IMR-90 (cell line): ENCODE results near the gene ZDHHC19. TPM values are rescaled to one million over a fixed set of nuclear protein-coding genes. Genes with fewer than 3 reads are reported as not detected.

Experiments
- ATAC-seq: fragments of 200-7000 bp; cut with Tn5 transposase; 2 replicates; pipeline ENCODE4 v1.9.1; 2020; ENCODE audit warnings: low read depth, mild to moderate bottlenecking, moderate library complexity
- BruUV-seq: library from RNA; stranded (reverse); fragments of 400-500 nt; replicated peaks from 2 replicates; lab custom pipeline; 2021; lab: Mats Ljungman, UMichigan
- CTCF ChIA-PET: fragments of 300-600 bp; formaldehyde crosslinking; extraction: SDS; loops from one replicate; lab custom pipeline; 2021; ENCODE audit warnings: antibody characterized with exemption; lab: Yijun Ruan, JAX
- POLR2A ChIA-PET: fragments of 300-600 bp; sonication (Branson Sonifier 250); formaldehyde crosslinking; loops from one replicate; lab custom pipeline; 2022; ENCODE audit warnings: antibody characterized with exemption; ENCODE audit not compliant: unreplicated experiment; lab: Charles Lee
- DNase-seq: peaks from one replicate; pipeline ENCODE4 v3.0.0; 2013
- H2AFZ ChIP-seq: replicated peaks from 2 replicates; pipeline ENCODE3; 2013; ENCODE audit warnings: low read length, mild to moderate bottlenecking; ENCODE audit not compliant: poor library complexity
- H2AK5ac ChIP-seq: 2 replicates; pipeline ENCODE4 v1.6.1; 2013; ENCODE audit warnings: low read depth, low read length, inconsistent platforms
- H2AK9ac ChIP-seq: replicated peaks from 2 replicates; pipeline ENCODE3; 2013; ENCODE audit warnings: mild to moderate bottlenecking, low read depth, low read length, moderate library complexity; ENCODE audit not compliant: poor library complexity
- H2BK120ac ChIP-seq: 2 replicates; pipeline ENCODE4 v1.6.1; 2013; ENCODE audit warnings: low read depth, low read length, inconsistent platforms
- H2BK15ac ChIP-seq: 3 replicates; pipeline ENCODE4 v1.6.1; 2013; ENCODE audit warnings: low read depth, low read length, inconsistent platforms
- H2BK20ac ChIP-seq: 2 replicates; pipeline ENCODE4 v1.6.1; 2013; ENCODE audit warnings: low read depth, mild to moderate bottlenecking, inconsistent platforms, low read length, moderate library complexity
- H2BK5ac ChIP-seq: 2 replicates; pipeline ENCODE4 v1.6.1; 2013; ENCODE audit warnings: mild to moderate bottlenecking, low read depth, low read length, inconsistent platforms; ENCODE audit not compliant: poor library complexity, severe bottlenecking
- H3K14ac ChIP-seq: replicated peaks from 2 replicates; pipeline ENCODE4 v1.6.1; 2013; ENCODE audit warnings: low read depth, low read length, inconsistent platforms
- H3K18ac ChIP-seq: 2 replicates; pipeline ENCODE4 v1.6.1; 2013; ENCODE audit warnings: low read depth, low read length, control low read depth
- H3K23ac ChIP-seq: 2 replicates; pipeline ENCODE4 v1.6.1; 2013; ENCODE audit warnings: low read depth, low read length, inconsistent platforms
- H3K27ac ChIP-seq: 2 replicates; pipeline ENCODE4 v1.5.1; 2013; ENCODE audit warnings: mild to moderate bottlenecking, control low read depth, low read length; ENCODE audit not compliant: insufficient read depth
- H3K27me3 ChIP-seq: 2 replicates; pipeline ENCODE4 v1.6.1; 2013; ENCODE audit warnings: low read length; ENCODE audit not compliant: control insufficient read depth, insufficient read depth
- H3K36me3 ChIP-seq: 2 replicates; pipeline ENCODE4 v1.6.1; 2013; ENCODE audit warnings: low read length, mixed read lengths; ENCODE audit not compliant: control insufficient read depth, insufficient read depth
- H3K4ac ChIP-seq: 2 replicates; pipeline ENCODE4 v1.6.1; 2013; ENCODE audit warnings: low read depth, low read length, inconsistent platforms
- H3K4me1 ChIP-seq: 2 replicates; pipeline ENCODE4 v1.6.1; 2013; ENCODE audit warnings: low read length, mixed read lengths; ENCODE audit not compliant: control insufficient read depth, insufficient read depth
- H3K4me2 ChIP-seq: 2 replicates; pipeline ENCODE4 v1.6.1; 2013; ENCODE audit warnings: low read depth, mild to moderate bottlenecking, control low read depth, low read length, moderate library complexity
- H3K4me3 ChIP-seq: 2 replicates; pipeline ENCODE4 v1.5.1; 2013; ENCODE audit warnings: low read depth, mild to moderate bottlenecking, control low read depth, low read length, moderate library complexity; ENCODE audit not compliant: insufficient read depth
- H3K56ac ChIP-seq: 2 replicates; pipeline ENCODE4 v1.6.1; 2013; ENCODE audit warnings: low read length, inconsistent platforms; ENCODE audit not compliant: insufficient read depth; ENCODE audit errors: extremely low read depth
- H3K79me1 ChIP-seq, 2 experiments: 2 replicates each; pipeline ENCODE4 v1.6.1; 2013; ENCODE audit warnings: low read length in 2 of 2, inconsistent platforms in 1 of 2, low read depth in 1 of 2
- H3K9ac ChIP-seq: 2 replicates; pipeline ENCODE4 v1.6.1; 2013; ENCODE audit warnings: low read depth, low read length, control low read depth
- H3K9me1 ChIP-seq: 2 replicates; pipeline ENCODE4 v1.6.1; 2013; ENCODE audit warnings: low read length, inconsistent platforms; ENCODE audit not compliant: insufficient read depth
- H3K9me3 ChIP-seq: 2 replicates; pipeline ENCODE4 v1.6.1; 2013; ENCODE audit warnings: low read length; ENCODE audit not compliant: control insufficient read depth, insufficient read depth
- H4K20me1 ChIP-seq: 2 replicates; pipeline ENCODE4 v1.6.1; 2013; ENCODE audit warnings: low read length, inconsistent platforms; ENCODE audit not compliant: insufficient read depth
- H4K5ac ChIP-seq: 2 replicates; pipeline ENCODE4 v1.6.1; 2013; ENCODE audit warnings: mild to moderate bottlenecking, low read depth, low read length, control low read depth
- H4K8ac ChIP-seq, 2 experiments: 2 replicates each; pipeline ENCODE4 v1.6.1; 2013; ENCODE audit warnings: low read depth in 2 of 2, low read length in 2 of 2, control low read depth in 1 of 2, inconsistent platforms in 1 of 2
- H4K91ac ChIP-seq: 2 replicates; pipeline ENCODE4 v1.6.1; 2013; ENCODE audit warnings: low read depth, low read length, inconsistent platforms; ENCODE audit not compliant: insufficient read depth
- BHLHE40 ChIP-seq: fragments of 150-350 bp; IDR thresholded peaks from 2 replicates; pipeline ENCODE4 v1.6.1; 2016; ENCODE audit warnings: mild to moderate bottlenecking, low read depth, low read length
- CHD1 ChIP-seq: IDR thresholded peaks from 2 replicates; pipeline ENCODE4 v1.6.1; 2012; ENCODE audit warnings: low read depth, low read length, improper control_type of control experiment
- MXI1 ChIP-seq: IDR thresholded peaks from 2 replicates; pipeline ENCODE4 v1.6.1; 2012; ENCODE audit warnings: low read depth, mild to moderate bottlenecking, low read length, moderate library complexity, borderline replicate concordance
- POLR2A ChIP-seq: IDR thresholded peaks from 2 replicates; pipeline ENCODE4 v1.6.1; 2012; ENCODE audit warnings: mild to moderate bottlenecking, low read depth, low read length
- RAD21 ChIP-seq: IDR thresholded peaks from 2 replicates; pipeline ENCODE4 v1.6.1; 2012; ENCODE audit warnings: low read length, improper control_type of control experiment
- WGBS, 2 experiments: methylation state at CpG; one replicate each; pipeline versions ENCODE4 v1.1.5 to v1.1.7; 2013; ENCODE audit warnings: missing lambda C conversion rate in 2 of 2; ENCODE audit not compliant: insufficient read length in 1 of 2; ENCODE audit errors: extremely low coverage in 2 of 2; 5-methylcytosine and 5-hydroxymethylcytosine counted together
- dilution Hi-C: fragments of 300-500 bp; cut with HindIII; formaldehyde crosslinking; loops from one replicate; pipeline ENCODE4 v1.14.3; 2018; ENCODE audit warnings: low sequenced_read_pairs; ENCODE audit not compliant: unreplicated experiment
- in situ Hi-C: fragments of 300-500 bp; cut with MboI; formaldehyde crosslinking; loops from 3 replicates; pipeline ENCODE4 v1.14.3; 2019; ENCODE audit warnings: low sequenced_read_pairs, inconsistent platforms, mixed read lengths
- intact Hi-C: fragments of 100-400 bp; cut with micrococcal nuclease; formaldehyde crosslinking; loops from 2 replicates; pipeline ENCODE4 v1.10.0; 2022
- polyA plus RNA-seq, 3 experiments: library from polyadenylated mRNA; depleted of rRNA; stranded (reverse); fragments of >200 nt; gene quantifications; 2 replicates each; pipeline ENCODE4 v1.2.3, GENCODE V29; 2012; ENCODE audit warnings: low replicate concordance in 1 of 3
- total RNA-seq: library from RNA; depleted of rRNA; stranded (reverse); fragments of >200 nt; gene quantifications from 2 replicates; pipeline ENCODE4 v1.2.3, GENCODE V29; 2012

Gene ZDHHC19
- total and polyA plus RNA-seq, 2 of the 4 experiments (the other 2 are of a cell fraction), result 0.09 TPM; not detected in 1

DNA sequence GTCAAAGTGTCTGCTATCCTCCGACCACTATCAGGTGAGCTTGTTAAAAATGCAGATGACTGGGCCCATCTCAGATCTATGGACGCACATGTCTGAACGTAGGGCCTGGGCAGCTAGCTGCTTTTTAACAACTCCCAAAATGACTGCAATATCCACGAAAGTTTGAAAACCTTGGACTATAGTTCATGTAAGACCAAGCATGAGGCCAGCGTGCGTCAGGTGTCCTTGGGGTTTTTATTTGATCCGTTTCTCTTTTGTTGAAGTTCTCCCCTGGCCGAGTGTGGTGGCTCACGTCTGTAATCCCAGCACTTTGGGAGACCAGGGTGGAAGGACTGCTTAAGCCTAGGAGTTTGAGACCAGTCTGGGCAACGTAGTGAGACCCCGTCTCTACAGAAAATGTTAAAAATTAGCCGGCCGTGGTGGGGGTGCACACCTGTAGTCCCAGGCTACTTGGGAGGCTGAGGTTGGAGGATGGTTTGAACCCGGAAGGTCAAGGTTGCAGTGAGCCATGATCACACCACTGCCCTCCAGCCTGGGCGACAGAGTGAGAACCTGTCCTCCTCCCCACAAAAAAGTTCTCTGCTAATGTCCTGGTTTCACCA, 14.7 kb upstream of the ZDHHC19 start:
- intact Hi-C loops, result no loop called here
- ATAC-seq (no peak), DNase-seq (no peak)
- Histone ChIP-seq H3K23ac (no peak overlapping the region), H4K8ac (no peak overlapping the region), H2BK20ac (no peak overlapping the region), H3K27me3 (no peaks in the 10 kb centered on the region), H3K4me3 (no peak overlapping the region), H4K91ac (no peak overlapping the region), H3K4me1 (no peaks in the 10 kb centered on the region), H3K4ac (no peak overlapping the region), H4K5ac (no peak overlapping the region), H4K20me1 (no peaks in the 10 kb centered on the region), H2AFZ (no peak overlapping the region), H3K4me2 (no peak overlapping the region), H3K14ac (no peak overlapping the region), H2BK15ac (no peak overlapping the region), H2BK5ac (no peak overlapping the region), H3K36me3 (no peaks in the 10 kb centered on the region), H3K56ac (no peak overlapping the region), H2BK120ac (no peak overlapping the region), H3K9ac (no peak overlapping the region), H3K27ac (no peak overlapping the region), H3K79me1 (no peaks in the 10 kb centered on the region), H3K9me3 (no peaks in the 10 kb centered on the region), H3K9me1 (no peaks in the 10 kb centered on the region), H2AK5ac (no peak overlapping the region), H2AK9ac (no peak overlapping the region), H3K18ac (no peak overlapping the region)
- BruUV-seq, result no TSS peak
- CTCF ChIA-PET, result no interaction called here
- POLR2A ChIA-PET, result no interaction called here
- 87% methylated on average over 3 of the region's 15 CpGs; no CpG with 5 or more reads in 1 of the 2 experiments for WGBS, 2 experiments
- dilution Hi-C loops, result no loop called here
- in situ Hi-C loops, result no loop called here
- TF ChIP-seq BHLHE40, result no peak
- TF ChIP-seq MXI1, result no peak
- TF ChIP-seq RAD21, result no peak
- TF ChIP-seq CHD1, result no peak
- no peak for TF ChIP-seq POLR2A
